ENCODE measurements around the gene ESRRA. TPM values are rescaled to one million over a fixed set of nuclear protein-coding genes. Genes with fewer than 3 reads are reported as not detected.

The ESRRA gene
- total and polyA plus RNA-seq, 2 of the 4 experiments (the other 2 are of a cell fraction), result 10.2 to 15.0 TPM

GRCh38 chr11:64290352-64291261 lies 14.7 kb upstream of the ESRRA start:
- Histone ChIP-seq H4K8ac (ENCODE audit: low read depth in 2 of 2, low read length in 2 of 2) (no peak overlapping the region), H3K9me3 (ENCODE audit: control insufficient read depth, insufficient read depth, low read length) (no peaks in the 10 kb centered on the region), H3K9ac (ENCODE audit: low read depth, low read length) (no peak overlapping the region), H4K91ac (ENCODE audit: insufficient read depth, low read depth, low read length) (no peak overlapping the region), H3K4me2 (ENCODE audit: low read depth, low read length) (no peak overlapping the region), H3K23ac (ENCODE audit: low read depth, low read length) (no peak overlapping the region), H3K56ac (ENCODE audit: extremely low read depth, insufficient read depth, low read length) (no peak overlapping the region), H2BK120ac (ENCODE audit: low read depth, low read length) (no peak overlapping the region), H3K18ac (ENCODE audit: low read depth, low read length) (no peak overlapping the region), H3K4me3 (ENCODE audit: insufficient read depth, low read depth, low read length) (no peak overlapping the region), H2BK5ac (ENCODE audit: low read depth, low read length, poor library complexity, severe bottlenecking) (no peak overlapping the region), H2AFZ (replicated peaks; ENCODE audit: low read length, poor library complexity) (no peak overlapping the region), H4K5ac (ENCODE audit: low read depth, low read length) (no peak overlapping the region), H4K20me1 (ENCODE audit: insufficient read depth, low read length) (peaks cover 5% of the 10 kb centered on the region; the same call in 1 of the 2 replicates), H3K9me1 (ENCODE audit: insufficient read depth, low read length) (no peaks in the 10 kb centered on the region; the same call in 1 of the 2 replicates), H3K14ac (replicated peaks; ENCODE audit: low read depth, low read length) (no peak overlapping the region), H3K27ac (ENCODE audit: insufficient read depth, low read length) (no peak overlapping the region), H2AK9ac (replicated peaks; ENCODE audit: low read depth, low read length, poor library complexity) (peak overlapping the region; percentile 37), H3K4me1 (ENCODE audit: control insufficient read depth, insufficient read depth, low read length) (peaks cover 9% of the 10 kb centered on the region), H2AK5ac (ENCODE audit: low read depth, low read length) (no peak overlapping the region), H2BK20ac (ENCODE audit: low read depth, low read length) (no peak overlapping the region), H2BK15ac (ENCODE audit: low read depth, low read length) (no peak overlapping the region), H3K4ac (ENCODE audit: low read depth, low read length) (no peak overlapping the region), H3K36me3 (ENCODE audit: control insufficient read depth, insufficient read depth, low read length) (no peaks in the 10 kb centered on the region), H3K27me3 (ENCODE audit: control insufficient read depth, insufficient read depth, low read length) (peaks cover 53% of the 10 kb centered on the region), H3K79me1 (ENCODE audit: low read depth in 1 of 2, low read length in 2 of 2) (peaks cover 3 to 14% of the 10 kb centered on the region in 2 experiments; a peak in 3 of 4 replicates)
- intact Hi-C loops (cut with micrococcal nuclease), result no loop called here
- in situ Hi-C loops (cut with MboI; ENCODE audit: low sequenced_read_pairs), result no loop called here
- POLR2A ChIA-PET (ENCODE audit: unreplicated experiment), result no interaction called here
- dilution Hi-C loops (cut with HindIII; ENCODE audit: low sequenced_read_pairs, unreplicated experiment), result no loop called here
- CTCF ChIA-PET, result no interaction called here
- TF ChIP-seq SMC3 (IDR thresholded peaks at IDR 0.05; ENCODE audit: low read depth, low read length), result no peak
- no peak for TF ChIP-seq CHD1 (IDR thresholded peaks at IDR 0.05; ENCODE audit: low read depth, low read length)
- TF ChIP-seq, protein P1, sequence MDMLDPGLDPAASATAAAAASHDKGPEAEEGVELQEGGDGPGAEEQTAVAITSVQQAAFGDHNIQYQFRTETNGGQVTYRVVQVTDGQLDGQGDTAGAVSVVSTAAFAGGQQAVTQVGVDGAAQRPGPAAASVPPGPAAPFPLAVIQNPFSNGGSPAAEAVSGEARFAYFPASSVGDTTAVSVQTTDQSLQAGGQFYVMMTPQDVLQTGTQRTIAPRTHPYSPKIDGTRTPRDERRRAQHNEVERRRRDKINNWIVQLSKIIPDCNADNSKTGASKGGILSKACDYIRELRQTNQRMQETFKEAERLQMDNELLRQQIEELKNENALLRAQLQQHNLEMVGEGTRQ (IDR thresholded peaks at IDR 0.05; ENCODE audit: low read depth, low read length), result no peak
- ATAC-seq (ENCODE audit: low read depth) (no peak), DNase-seq (no peak)
- no CpG with 5 or more reads among the region's 10 CpGs for WGBS, 2 experiments (ENCODE audit: extremely low coverage in 2 of 2, insufficient read length in 1 of 2)
- no TSS peak for BruUV-seq (replicated peaks)

All from IMR-90 (cell line).